BLaER1 (cell line): Measurements from ENCODE around the gene CIART.
A peak's percentile ranks its signal among the peaks of the same experiment; 100 is the strongest.

Experiments used
- H3K27ac ChIP-seq: shearing (Covaris generic); formaldehyde crosslinking; 2 replicates; pipeline ENCODE4 v1.8.1; 2022
- H3K27me3 ChIP-seq: shearing (Covaris generic); formaldehyde crosslinking; 2 replicates; pipeline ENCODE4 v1.8.1; 2022
- H3K36me3 ChIP-seq: shearing (Covaris generic); formaldehyde crosslinking; 2 replicates; pipeline ENCODE4 v1.8.1; 2022
- H3K4me1 ChIP-seq: shearing (Covaris generic); formaldehyde crosslinking; 2 replicates; pipeline ENCODE4 v1.8.1; 2022
- H3K4me2 ChIP-seq: shearing (Covaris generic); formaldehyde crosslinking; 2 replicates; pipeline ENCODE4 v1.8.1; 2022
- H3K4me3 ChIP-seq: shearing (Covaris generic); formaldehyde crosslinking; 2 replicates; pipeline ENCODE4 v1.8.1; 2022
- H3K9ac ChIP-seq: shearing (Covaris generic); formaldehyde crosslinking; 2 replicates; pipeline ENCODE4 v1.8.1; 2022
- H3K9me3 ChIP-seq: shearing (Covaris generic); formaldehyde crosslinking; 2 replicates; pipeline ENCODE4 v1.8.1; 2022
- H4K20me1 ChIP-seq: shearing (Covaris generic); formaldehyde crosslinking; 2 replicates; pipeline ENCODE4 v1.8.1; 2022
- Cebpa-rat ChIP-seq: shearing (Covaris generic); IDR thresholded peaks from 2 replicates; pipeline ENCODE4 v1.8.1; 2022

CIART gene

GRCh38 chr1:150262388-150263320, 19.7 kb upstream of the CIART start:
- Histone ChIP-seq H3K36me3 (peaks cover 37% of the 10 kb centered on the region), H3K27me3 (peaks cover 17% of the 10 kb centered on the region), H3K4me3 (no peak overlapping the region), H3K9ac (no peak overlapping the region), H4K20me1 (peaks cover 11% of the 10 kb centered on the region), H3K4me1 (peaks cover 28% of the 10 kb centered on the region), H3K27ac (no peak overlapping the region), H3K4me2 (no peak overlapping the region), H3K9me3 (no peaks in the 10 kb centered on the region)
- no peak for TF ChIP-seq Cebpa-rat

GRCh38 chr1:150263549-150263948, 18.8 kb upstream of the CIART start:
- Histone ChIP-seq H3K27ac (no peak overlapping the region), H4K20me1 (peaks cover 15% of the 10 kb centered on the region), H3K4me1 (peaks cover 27% of the 10 kb centered on the region), H3K9ac (no peak overlapping the region), H3K36me3 (peaks cover 37% of the 10 kb centered on the region), H3K27me3 (peaks cover 8% of the 10 kb centered on the region), H3K9me3 (no peaks in the 10 kb centered on the region), H3K4me3 (no peak overlapping the region), H3K4me2 (no peak overlapping the region)
- no peak for TF ChIP-seq Cebpa-rat

- TF ChIP-seq Cebpa-rat: no peak
- no peaks in the 10 kb centered on the region for H3K9me3 ChIP-seq
- H3K36me3 ChIP-seq: peaks cover 37% of the 10 kb centered on the region
- peaks cover 15% of the 10 kb centered on the region for H4K20me1 ChIP-seq
- H3K9ac ChIP-seq: peak overlapping the region; percentile 93
- H3K27me3 ChIP-seq: no peaks in the 10 kb centered on the region
- peaks cover 48% of the 10 kb centered on the region for H3K4me1 ChIP-seq
- peak overlapping the region; percentile 86 for H3K4me3 ChIP-seq
- peak overlapping the region; percentile 99 for H3K4me2 ChIP-seq
- peak overlapping the region; percentile 88 for H3K27ac ChIP-seq
These were observed 14.5 kb upstream of the CIART start for GRCh38 chr1:150267896-150268295.

GRCh38 chr1:150268340-150268704, 14.0 kb upstream of the CIART start:
- peak overlapping the region; percentile 88 for H3K27ac ChIP-seq
- peaks cover 15% of the 10 kb centered on the region for H4K20me1 ChIP-seq
- TF ChIP-seq Cebpa-rat: no peak
- H3K36me3 ChIP-seq: peaks cover 37% of the 10 kb centered on the region
- peak overlapping the region; percentile 93 for H3K9ac ChIP-seq
- H3K4me3 ChIP-seq: peak overlapping the region; percentile 86
- H3K4me2 ChIP-seq: peak overlapping the region; percentile 99
- H3K4me1 ChIP-seq: peaks cover 48% of the 10 kb centered on the region
- no peaks in the 10 kb centered on the region for H3K9me3 ChIP-seq
- no peaks in the 10 kb centered on the region for H3K27me3 ChIP-seq

- H3K4me2 ChIP-seq: peak within 1 kb of the TSS; percentile 99
- H4K20me1 ChIP-seq: peaks cover 15% of the 10 kb centered on the region
- no peak for TF ChIP-seq Cebpa-rat
- H3K36me3 ChIP-seq: peaks cover 36% of the 10 kb centered on the region
- H3K4me1 ChIP-seq: peaks cover 50% of the 10 kb centered on the region
- H3K27ac ChIP-seq: peak within 1 kb of the TSS; percentile 88
- no peaks in the 10 kb centered on the region for H3K27me3 ChIP-seq
- H3K9ac ChIP-seq: peak within 1 kb of the TSS; percentile 93
- H3K9me3 ChIP-seq: no peaks in the 10 kb centered on the region
- H3K4me3 ChIP-seq: peak within 1 kb of the TSS; percentile 86
These were observed 13.5 kb upstream of the CIART start, which contains the start of gene APH1A for GRCh38 chr1:150268705-150269403. Gene APH1A (minus strand): TSS chr1:150269016. CDS start chr1:150268810, 206 bp downstream.

- no peak for TF ChIP-seq Cebpa-rat
- no peaks in the 10 kb centered on the region for H3K9me3 ChIP-seq
- H4K20me1 ChIP-seq: peaks cover 15% of the 10 kb centered on the region
- H3K9ac ChIP-seq: peak overlapping the region; percentile 93; the same call in 1 of the 2 replicates
- H3K36me3 ChIP-seq: peaks cover 30% of the 10 kb centered on the region
- H3K27me3 ChIP-seq: no peaks in the 10 kb centered on the region
- peak overlapping the region; percentile 99 for H3K4me2 ChIP-seq
- H3K4me1 ChIP-seq: peaks cover 51% of the 10 kb centered on the region
- peak overlapping the region; percentile 88; the same call in 1 of the 2 replicates for H3K27ac ChIP-seq
- H3K4me3 ChIP-seq: peak overlapping the region; percentile 86
These were observed 12.9 kb upstream of the CIART start for GRCh38 chr1:150269451-150269850.

GRCh38 chr1:150271291-150271959, 10.9 kb upstream of the CIART start:
- Histone ChIP-seq H3K4me1 (peaks cover 51% of the 10 kb centered on the region), H3K9ac (no peak overlapping the region), H3K27ac (peak overlapping the region; percentile 56), H3K4me3 (no peak overlapping the region), H4K20me1 (peaks cover 15% of the 10 kb centered on the region), H3K9me3 (no peaks in the 10 kb centered on the region), H3K4me2 (peak overlapping the region; percentile 72), H3K27me3 (no peaks in the 10 kb centered on the region), H3K36me3 (peaks cover 11% of the 10 kb centered on the region)
- TF ChIP-seq Cebpa-rat: no peak

- Histone ChIP-seq H3K4me3 (no peak overlapping the region; the same call in 1 of the 2 replicates), H3K27ac (no peak overlapping the region), H3K36me3 (no peaks in the 10 kb centered on the region), H3K27me3 (no peaks in the 10 kb centered on the region), H3K9me3 (no peaks in the 10 kb centered on the region), H4K20me1 (no peaks in the 10 kb centered on the region), H3K4me2 (peak overlapping the region; percentile 72), H3K9ac (peak overlapping the region; percentile 59), H3K4me1 (peaks cover 37% of the 10 kb centered on the region)
- TF ChIP-seq Cebpa-rat: no peak
These were observed 9.0 kb upstream of the CIART start for GRCh38 chr1:150273311-150273710.

- Histone ChIP-seq H4K20me1 (no peaks in the 10 kb centered on the region), H3K4me1 (peaks cover 10% of the 10 kb centered on the region), H3K27me3 (peaks cover 13% of the 10 kb centered on the region; the same call in 1 of the 2 replicates), H3K9me3 (no peaks in the 10 kb centered on the region), H3K9ac (no peak overlapping the region), H3K27ac (no peak overlapping the region), H3K4me2 (no peak overlapping the region), H3K36me3 (peaks cover 3% of the 10 kb centered on the region; the same call in 1 of the 2 replicates), H3K4me3 (no peak overlapping the region)
- no peak for TF ChIP-seq Cebpa-rat
These were observed 2.1 kb upstream of the CIART start for GRCh38 chr1:150280138-150280707.
